IMR-90 (cell line): Measurements from ENCODE around the gene AGO3. TPM values are rescaled to one million over a fixed set of nuclear protein-coding genes. Genes with fewer than 3 reads are reported as not detected.

Source experiments
- ATAC-seq: fragments of 200-7000 bp; cut with Tn5 transposase; 2 replicates; pipeline ENCODE4 v1.9.1; 2020; ENCODE audit warnings: low read depth, mild to moderate bottlenecking, moderate library complexity
- BruUV-seq: library from RNA; stranded (reverse); fragments of 400-500 nt; replicated peaks from 2 replicates; lab custom pipeline; 2021; lab: Mats Ljungman, UMichigan
- CTCF ChIA-PET: fragments of 300-600 bp; formaldehyde crosslinking; extraction: SDS; loops from one replicate; lab custom pipeline; 2021; ENCODE audit warnings: antibody characterized with exemption; lab: Yijun Ruan, JAX
- POLR2A ChIA-PET: fragments of 300-600 bp; sonication (Branson Sonifier 250); formaldehyde crosslinking; loops from one replicate; lab custom pipeline; 2022; ENCODE audit warnings: antibody characterized with exemption; ENCODE audit not compliant: unreplicated experiment; lab: Charles Lee
- DNase-seq: peaks from one replicate; pipeline ENCODE4 v3.0.0; 2013
- H2AFZ ChIP-seq: replicated peaks from 2 replicates; pipeline ENCODE3; 2013; ENCODE audit warnings: low read length, mild to moderate bottlenecking; ENCODE audit not compliant: poor library complexity
- H2AK5ac ChIP-seq: 2 replicates; pipeline ENCODE4 v1.6.1; 2013; ENCODE audit warnings: low read depth, low read length, inconsistent platforms
- H2AK9ac ChIP-seq: replicated peaks from 2 replicates; pipeline ENCODE3; 2013; ENCODE audit warnings: mild to moderate bottlenecking, low read depth, low read length, moderate library complexity; ENCODE audit not compliant: poor library complexity
- H2BK120ac ChIP-seq: 2 replicates; pipeline ENCODE4 v1.6.1; 2013; ENCODE audit warnings: low read depth, low read length, inconsistent platforms
- H2BK15ac ChIP-seq: 3 replicates; pipeline ENCODE4 v1.6.1; 2013; ENCODE audit warnings: low read depth, low read length, inconsistent platforms
- H2BK20ac ChIP-seq: 2 replicates; pipeline ENCODE4 v1.6.1; 2013; ENCODE audit warnings: low read depth, mild to moderate bottlenecking, inconsistent platforms, low read length, moderate library complexity
- H2BK5ac ChIP-seq: 2 replicates; pipeline ENCODE4 v1.6.1; 2013; ENCODE audit warnings: mild to moderate bottlenecking, low read depth, low read length, inconsistent platforms; ENCODE audit not compliant: poor library complexity, severe bottlenecking
- H3K14ac ChIP-seq: replicated peaks from 2 replicates; pipeline ENCODE4 v1.6.1; 2013; ENCODE audit warnings: low read depth, low read length, inconsistent platforms
- H3K18ac ChIP-seq: 2 replicates; pipeline ENCODE4 v1.6.1; 2013; ENCODE audit warnings: low read depth, low read length, control low read depth
- H3K23ac ChIP-seq: 2 replicates; pipeline ENCODE4 v1.6.1; 2013; ENCODE audit warnings: low read depth, low read length, inconsistent platforms
- H3K27ac ChIP-seq: 2 replicates; pipeline ENCODE4 v1.5.1; 2013; ENCODE audit warnings: mild to moderate bottlenecking, control low read depth, low read length; ENCODE audit not compliant: insufficient read depth
- H3K27me3 ChIP-seq: 2 replicates; pipeline ENCODE4 v1.6.1; 2013; ENCODE audit warnings: low read length; ENCODE audit not compliant: control insufficient read depth, insufficient read depth
- H3K36me3 ChIP-seq: 2 replicates; pipeline ENCODE4 v1.6.1; 2013; ENCODE audit warnings: low read length, mixed read lengths; ENCODE audit not compliant: control insufficient read depth, insufficient read depth
- H3K4ac ChIP-seq: 2 replicates; pipeline ENCODE4 v1.6.1; 2013; ENCODE audit warnings: low read depth, low read length, inconsistent platforms
- H3K4me1 ChIP-seq: 2 replicates; pipeline ENCODE4 v1.6.1; 2013; ENCODE audit warnings: low read length, mixed read lengths; ENCODE audit not compliant: control insufficient read depth, insufficient read depth
- H3K4me2 ChIP-seq: 2 replicates; pipeline ENCODE4 v1.6.1; 2013; ENCODE audit warnings: low read depth, mild to moderate bottlenecking, control low read depth, low read length, moderate library complexity
- H3K4me3 ChIP-seq: 2 replicates; pipeline ENCODE4 v1.5.1; 2013; ENCODE audit warnings: low read depth, mild to moderate bottlenecking, control low read depth, low read length, moderate library complexity; ENCODE audit not compliant: insufficient read depth
- H3K56ac ChIP-seq: 2 replicates; pipeline ENCODE4 v1.6.1; 2013; ENCODE audit warnings: low read length, inconsistent platforms; ENCODE audit not compliant: insufficient read depth; ENCODE audit errors: extremely low read depth
- H3K79me1 ChIP-seq, 2 experiments: 2 replicates each; pipeline ENCODE4 v1.6.1; 2013; ENCODE audit warnings: low read length in 2 of 2, inconsistent platforms in 1 of 2, low read depth in 1 of 2
- H3K9ac ChIP-seq: 2 replicates; pipeline ENCODE4 v1.6.1; 2013; ENCODE audit warnings: low read depth, low read length, control low read depth
- H3K9me1 ChIP-seq: 2 replicates; pipeline ENCODE4 v1.6.1; 2013; ENCODE audit warnings: low read length, inconsistent platforms; ENCODE audit not compliant: insufficient read depth
- H3K9me3 ChIP-seq: 2 replicates; pipeline ENCODE4 v1.6.1; 2013; ENCODE audit warnings: low read length; ENCODE audit not compliant: control insufficient read depth, insufficient read depth
- H4K20me1 ChIP-seq: 2 replicates; pipeline ENCODE4 v1.6.1; 2013; ENCODE audit warnings: low read length, inconsistent platforms; ENCODE audit not compliant: insufficient read depth
- H4K5ac ChIP-seq: 2 replicates; pipeline ENCODE4 v1.6.1; 2013; ENCODE audit warnings: mild to moderate bottlenecking, low read depth, low read length, control low read depth
- H4K8ac ChIP-seq, 2 experiments: 2 replicates each; pipeline ENCODE4 v1.6.1; 2013; ENCODE audit warnings: low read depth in 2 of 2, low read length in 2 of 2, control low read depth in 1 of 2, inconsistent platforms in 1 of 2
- H4K91ac ChIP-seq: 2 replicates; pipeline ENCODE4 v1.6.1; 2013; ENCODE audit warnings: low read depth, low read length, inconsistent platforms; ENCODE audit not compliant: insufficient read depth
- CHD1 ChIP-seq: IDR thresholded peaks from 2 replicates; pipeline ENCODE4 v1.6.1; 2012; ENCODE audit warnings: low read depth, low read length, improper control_type of control experiment
- WGBS, 2 experiments: methylation state at CpG; one replicate each; pipeline versions ENCODE4 v1.1.5 to v1.1.7; 2013; ENCODE audit warnings: missing lambda C conversion rate in 2 of 2; ENCODE audit not compliant: insufficient read length in 1 of 2; ENCODE audit errors: extremely low coverage in 2 of 2; 5-methylcytosine and 5-hydroxymethylcytosine counted together
- dilution Hi-C: fragments of 300-500 bp; cut with HindIII; formaldehyde crosslinking; loops from one replicate; pipeline ENCODE4 v1.14.3; 2018; ENCODE audit warnings: low sequenced_read_pairs; ENCODE audit not compliant: unreplicated experiment
- in situ Hi-C: fragments of 300-500 bp; cut with MboI; formaldehyde crosslinking; loops from 3 replicates; pipeline ENCODE4 v1.14.3; 2019; ENCODE audit warnings: low sequenced_read_pairs, inconsistent platforms, mixed read lengths
- intact Hi-C: fragments of 100-400 bp; cut with micrococcal nuclease; formaldehyde crosslinking; loops from 2 replicates; pipeline ENCODE4 v1.10.0; 2022
- polyA plus RNA-seq, 3 experiments: library from polyadenylated mRNA; depleted of rRNA; stranded (reverse); fragments of >200 nt; gene quantifications; 2 replicates each; pipeline ENCODE4 v1.2.3, GENCODE V29; 2012; ENCODE audit warnings: low replicate concordance in 1 of 3
- total RNA-seq: library from RNA; depleted of rRNA; stranded (reverse); fragments of >200 nt; gene quantifications from 2 replicates; pipeline ENCODE4 v1.2.3, GENCODE V29; 2012

Gene AGO3
- total and polyA plus RNA-seq, 2 of the 4 experiments (the other 2 are of a cell fraction), result 8.9 to 25.6 TPM

GRCh38 chr1:36095760-36096405 lies 165.0 kb downstream of the AGO3 start:
- BruUV-seq, result no TSS peak
- Histone ChIP-seq H3K9me3 (no peaks in the 10 kb centered on the region), H3K9ac (no peak overlapping the region), H3K56ac (no peak overlapping the region), H2BK15ac (no peak overlapping the region), H3K23ac (no peak overlapping the region), H3K4me2 (no peak overlapping the region), H3K4me3 (no peak overlapping the region), H3K9me1 (no peaks in the 10 kb centered on the region), H2BK20ac (no peak overlapping the region), H2BK120ac (no peak overlapping the region), H4K5ac (no peak overlapping the region), H4K20me1 (no peaks in the 10 kb centered on the region; the same call in 1 of the 2 replicates), H3K4me1 (no peaks in the 10 kb centered on the region), H4K8ac (no peak overlapping the region), H3K27me3 (no peaks in the 10 kb centered on the region), H3K79me1 (peaks cover 22 to 25% of the 10 kb centered on the region in 2 experiments; a peak in 3 of 4 replicates), H2AFZ (no peak overlapping the region), H4K91ac (no peak overlapping the region), H2AK5ac (no peak overlapping the region), H2AK9ac (peak overlapping the region; percentile 51), H3K36me3 (peaks cover 35% of the 10 kb centered on the region), H3K18ac (no peak overlapping the region), H3K14ac (no peak overlapping the region), H2BK5ac (no peak overlapping the region), H3K4ac (no peak overlapping the region), H3K27ac (no peak overlapping the region)
- intact Hi-C loops, result no loop called here
- dilution Hi-C loops, result no loop called here
- ChIA-PET POLR2A (no interaction called here), CTCF (interaction anchor here (0.7 kb wide), 1 partner anchor 8 kb away, joined by 5 read pairs; no protein-coding TSS in a partner anchor)
- WGBS, 2 experiments, result no CpG with 5 or more reads among the region's 15 CpGs
- in situ Hi-C loops, result no loop called here
- TF ChIP-seq CHD1, result no peak
- ATAC-seq, result no peak
- no peak for DNase-seq
